HG03175 (cell line): ENCODE measurements around the gene MSMB.
"Not testable (repeated sequence)": the region's sequence is repeated elsewhere in the genome, so short reads cannot be mapped to it uniquely, and the experiment has no call there.

Source experiments
- ATAC-seq: cut with Tn5 transposase; IDR thresholded peaks from one replicate; pipeline ENCODE4 v1.9.1; 2021; ENCODE audit warnings: mild to moderate bottlenecking, moderate library complexity; ENCODE audit not compliant: unreplicated experiment

The MSMB gene

GRCh38 chr10:46070749-46071148 lies 24.7 kb upstream of the MSMB start:
- ATAC-seq = no peak

- no peak for ATAC-seq
These were observed 23.8 kb upstream of the MSMB start for GRCh38 chr10:46069771-46070463.

GRCh38 chr10:46068905-46069304 lies 22.8 kb upstream of the MSMB start:
- no peak for ATAC-seq

GRCh38 chr10:46068117-46068516 lies 22.0 kb upstream of the MSMB start:
- no peak for ATAC-seq

- no peak for ATAC-seq
These were observed 18.3 kb upstream of the MSMB start for GRCh38 chr10:46064269-46064817.

DNA sequence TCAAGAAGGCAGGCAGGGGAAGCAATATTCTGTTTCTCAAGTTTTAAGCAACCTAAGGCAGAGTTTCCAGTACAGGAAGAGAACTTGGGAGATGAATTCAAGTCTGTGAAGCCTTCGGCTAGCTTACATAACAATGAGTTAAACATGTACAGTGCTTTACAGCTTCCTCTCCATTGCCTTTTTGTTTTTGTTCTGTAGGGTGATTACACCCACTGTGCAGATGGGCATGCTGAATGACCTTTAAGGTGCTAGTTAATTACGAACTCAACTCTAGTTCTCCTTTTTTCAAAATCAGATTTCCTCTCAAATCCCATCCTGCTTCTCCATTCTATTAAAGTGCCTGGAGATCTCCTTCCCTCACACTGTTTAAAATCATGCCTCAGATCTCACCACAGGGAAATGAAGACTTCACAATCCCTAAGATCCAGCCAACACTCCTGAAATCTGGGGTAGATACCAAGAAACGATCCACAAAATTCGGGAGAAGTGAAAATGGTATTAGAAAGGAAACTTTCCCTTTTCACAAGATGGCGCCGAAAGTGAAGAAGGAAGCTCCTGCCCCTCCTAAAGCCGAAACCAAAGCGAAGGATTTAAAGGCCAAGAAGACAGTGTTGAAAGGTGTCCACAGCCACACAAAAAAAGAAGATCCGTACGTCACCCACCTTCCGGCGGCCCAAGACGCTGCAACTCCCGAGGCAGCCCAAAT lies 16.8 kb upstream of the MSMB start:
- ATAC-seq = no peak

- no peak for ATAC-seq
These were observed 14.6 kb upstream of the MSMB start for GRCh38 chr10:46060706-46061105.

DNA sequence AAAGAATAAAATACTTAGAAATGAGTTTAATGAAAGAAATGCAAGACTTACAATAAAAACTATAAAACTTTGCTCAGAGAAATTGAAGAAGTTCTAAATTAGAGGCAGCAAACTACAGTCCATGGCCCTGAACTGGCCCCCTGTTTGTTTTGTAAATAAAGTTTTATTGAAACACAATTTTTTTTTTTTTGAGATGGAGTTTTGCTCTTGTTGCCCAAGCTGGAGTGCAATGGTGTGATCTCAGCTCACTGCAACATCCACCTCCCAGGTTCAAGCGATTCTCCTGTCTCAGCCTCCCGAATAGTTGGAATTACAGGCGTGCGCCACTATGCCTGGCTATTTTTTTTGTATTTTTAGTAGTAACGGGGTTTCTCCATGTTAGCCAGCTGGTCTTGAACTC lies 11.9 kb upstream of the MSMB start:
- not testable (repeated sequence) for ATAC-seq

DNA sequence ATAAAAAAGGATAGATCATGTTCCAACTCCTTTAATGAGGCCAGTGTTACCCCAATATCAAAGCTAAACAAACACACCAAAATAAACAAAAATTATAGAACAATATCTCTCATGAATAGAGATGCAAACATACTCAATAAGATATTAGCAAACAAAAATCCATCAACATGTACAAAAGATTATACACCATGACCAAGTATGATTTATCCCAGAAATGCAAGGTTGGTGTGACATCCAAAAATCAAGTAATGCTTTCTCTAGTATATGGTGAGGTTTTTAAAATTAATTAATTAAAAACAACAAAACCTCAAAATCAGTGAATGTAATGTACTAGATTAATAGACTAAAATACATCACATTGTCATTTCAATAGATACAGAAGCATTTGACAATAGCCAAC lies 11.0 kb upstream of the MSMB start:
- ATAC-seq = no peak

- no peak for ATAC-seq
These were observed 9.7 kb upstream of the MSMB start for GRCh38 chr10:46055771-46056170.

DNA sequence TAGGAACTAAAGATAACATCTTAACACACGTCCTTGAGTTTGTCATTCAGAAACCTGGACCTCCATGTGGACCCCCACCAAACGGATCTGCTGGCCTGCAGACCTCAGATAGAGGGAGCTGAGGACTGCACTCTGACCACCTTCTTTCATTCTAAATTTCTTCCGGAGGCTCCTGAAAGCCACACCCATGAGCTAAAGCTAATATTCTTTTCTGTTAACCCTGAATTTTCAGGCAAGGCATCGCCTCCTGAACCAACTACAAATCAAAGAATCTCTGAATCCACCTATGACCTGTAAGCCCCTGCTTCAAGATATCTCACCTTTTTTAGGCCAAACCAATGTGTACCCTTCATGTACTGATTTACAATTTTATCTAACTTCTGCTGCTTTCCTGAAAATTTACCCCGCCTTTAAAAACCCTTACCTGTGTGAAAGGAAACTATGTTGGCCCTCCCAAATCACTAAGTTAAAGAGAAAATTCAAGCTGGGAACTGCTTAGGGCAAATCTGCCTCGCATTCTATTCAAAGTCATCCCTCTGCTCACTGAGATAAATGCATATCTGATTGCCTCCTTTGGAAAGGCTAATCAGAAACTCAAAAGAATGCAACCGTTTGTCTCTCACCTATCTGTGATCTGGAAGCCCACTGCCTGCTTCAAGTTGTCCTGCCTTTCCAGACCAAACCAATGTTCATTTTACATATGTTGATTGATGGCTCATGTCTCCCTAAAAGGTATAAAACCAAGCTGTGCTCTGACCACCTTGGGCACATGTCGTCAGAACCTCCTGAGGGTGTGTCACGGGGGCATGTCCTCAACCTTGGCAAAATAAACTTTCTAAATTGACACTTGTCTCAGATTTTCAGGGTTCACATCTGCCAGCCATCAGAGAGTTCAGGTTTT lies 7.7 kb upstream of the MSMB start:
- no peak for ATAC-seq

- ATAC-seq = no peak
These were observed 6.8 kb upstream of the MSMB start for GRCh38 chr10:46052791-46053375.

GRCh38 chr10:46052057-46052790 lies 6.2 kb upstream of the MSMB start:
- no peak for ATAC-seq

DNA sequence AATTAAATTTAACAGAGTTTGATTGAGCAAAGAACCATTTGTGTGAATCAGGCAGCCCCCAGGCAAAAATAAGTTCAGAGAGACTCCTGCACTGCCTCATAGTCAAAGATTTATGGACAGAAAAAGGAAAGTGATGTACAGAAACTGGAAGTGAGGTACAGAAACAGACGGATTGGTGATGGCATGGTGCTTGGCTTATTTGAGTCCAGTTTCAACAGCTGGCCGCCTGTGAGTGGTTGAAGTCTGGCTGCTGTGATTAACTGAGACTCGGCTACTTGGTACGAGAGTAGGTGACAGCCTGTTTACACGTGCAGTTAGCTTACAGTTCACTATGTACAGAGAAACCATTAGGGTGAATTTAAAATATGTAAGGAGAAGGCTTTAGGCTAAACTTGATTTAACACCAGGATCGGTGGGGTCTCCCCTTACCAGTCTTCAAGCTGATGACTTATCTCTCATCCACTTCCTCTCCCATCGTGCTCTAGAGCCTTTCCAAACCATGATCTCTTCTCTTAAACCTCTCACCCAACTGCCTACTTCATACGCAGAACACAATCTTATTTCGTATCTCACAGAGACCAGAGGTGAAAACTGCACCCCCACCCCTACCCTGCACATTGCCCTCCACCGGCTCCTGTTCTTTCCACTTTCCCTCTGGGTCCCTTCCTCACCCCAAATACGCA lies 5.0 kb upstream of the MSMB start:
- ATAC-seq = no peak

- ATAC-seq = not testable (repeated sequence)
These were observed 3.4 kb upstream of the MSMB start for GRCh38 chr10:46049497-46049831.

DNA sequence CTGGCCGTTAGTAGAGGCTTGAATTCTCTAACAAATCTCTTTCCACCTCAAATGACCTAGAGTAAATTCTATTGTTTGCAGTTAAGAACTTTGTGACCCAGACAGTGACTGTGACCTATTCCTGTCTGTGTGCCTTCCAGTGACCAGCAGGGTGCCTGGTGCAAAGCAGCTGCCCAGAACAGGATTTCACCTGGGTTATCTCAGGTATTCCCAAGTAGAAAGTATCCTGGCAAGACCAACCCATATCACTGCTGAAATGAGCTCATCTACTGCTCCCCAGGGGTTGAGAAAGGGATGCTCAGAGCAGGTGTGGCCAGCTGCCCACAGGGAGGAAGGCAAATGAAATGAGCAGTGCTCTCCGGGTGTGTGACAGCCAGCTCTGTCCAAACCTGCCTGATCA lies 2.1 kb upstream of the MSMB start:
- no peak for ATAC-seq

DNA sequence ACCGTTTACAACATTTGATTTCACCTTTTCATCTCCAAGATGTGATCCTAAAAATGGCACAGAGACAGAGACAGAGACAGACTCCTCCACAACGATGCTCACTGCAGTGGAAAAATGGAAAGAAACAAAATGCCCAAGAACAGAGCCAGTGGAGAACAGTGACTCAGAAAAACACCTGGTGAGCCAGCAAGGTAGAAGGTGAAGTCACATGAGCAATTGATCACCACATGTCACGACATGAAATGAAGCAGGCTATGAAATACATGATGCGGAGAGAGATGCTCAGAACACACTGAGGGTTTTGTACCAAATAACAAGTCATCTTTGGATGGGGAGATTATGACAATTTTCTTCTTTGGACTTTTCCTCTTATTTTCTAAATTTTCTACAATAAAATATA lies 3.5 kb downstream of the MSMB start:
- ATAC-seq = no peak

- no peak for ATAC-seq
These were observed 6.1 kb downstream of the MSMB start for GRCh38 chr10:46040004-46040403.

DNA sequence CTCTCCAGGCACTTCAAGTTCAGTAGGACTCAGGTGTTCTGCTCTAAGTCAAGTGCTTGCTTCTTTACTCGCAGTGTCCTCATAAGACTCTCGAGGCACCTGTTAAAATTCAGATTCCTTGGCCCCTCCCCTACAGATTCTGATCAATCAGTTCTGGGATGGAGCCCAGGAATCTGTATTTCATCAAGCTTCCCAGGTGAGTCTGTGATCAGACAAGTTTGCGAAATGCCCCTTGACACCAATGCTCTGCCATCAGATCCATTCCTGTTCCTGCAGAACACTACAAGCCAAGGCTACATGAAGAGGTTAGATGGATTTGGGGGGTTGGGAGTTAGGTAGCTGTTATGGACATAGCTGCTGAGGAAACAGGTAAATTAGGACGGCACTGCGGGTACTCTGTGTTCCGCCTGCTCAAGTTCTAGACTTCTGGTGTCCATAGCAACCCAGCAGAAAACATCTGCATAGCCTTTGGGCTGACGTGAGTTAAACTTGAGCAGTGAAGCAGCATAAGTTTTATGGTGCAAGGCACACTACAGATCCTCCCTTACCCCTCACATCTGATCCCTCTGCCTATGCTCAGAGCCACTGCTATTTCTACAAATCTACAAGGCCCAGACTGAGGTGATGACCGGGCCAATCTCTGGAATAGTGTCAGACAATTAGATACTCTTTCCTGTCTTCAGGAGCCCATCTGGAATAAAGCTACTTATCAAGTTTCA lies 8.8 kb downstream of the MSMB start:
- no peak for ATAC-seq
